Esophagus muscularis mucosa (tissue), 3 donors: ENCODE results near the gene NR5A2.

Source experiments
- POLR2AphosphoS5 ChIP-seq, 2 donors: sonication (generic); formaldehyde crosslinking; IDR thresholded peaks; one replicate each; pipeline ENCODE4 v1.6.1; 2017; ENCODE audit warnings: antibody characterized with exemption in 2 of 2
- TF ChIP-seq, protein P1 (sequence below), 3 experiments: fragments of 200-600 bp in 2 of 3; fragments of 450-650 bp in 1 of 3; sonication (generic) in 2 of 3; IDR thresholded peaks; one replicate each; pipeline ENCODE4 v1.5.1; 2017 to 2019; ENCODE audit warnings: antibody characterized with exemption in 3 of 3, mild to moderate bottlenecking in 2 of 3, moderate library complexity in 1 of 3

DNA sequence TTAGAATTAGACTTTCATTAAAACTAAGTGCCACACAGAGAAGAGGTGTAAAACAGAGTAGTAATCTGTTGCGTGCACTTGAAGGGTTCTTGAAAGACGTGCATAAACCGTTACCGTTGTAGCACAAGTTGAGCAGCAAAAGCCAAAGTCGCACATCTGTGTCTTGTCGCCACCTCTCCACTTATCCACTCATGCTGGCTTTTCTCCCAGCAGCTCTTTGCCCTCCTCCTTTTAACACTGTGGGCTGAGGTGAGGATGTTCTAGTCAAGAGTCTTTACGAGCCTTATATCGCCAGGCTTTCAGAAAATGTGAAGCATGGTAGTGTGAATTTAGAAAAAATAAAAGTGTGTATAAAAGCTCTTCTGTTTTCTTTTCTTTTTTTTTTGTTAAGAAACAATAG is 48.0 kb downstream of the NR5A2 start:
- TF ChIP-seq, protein P1, sequence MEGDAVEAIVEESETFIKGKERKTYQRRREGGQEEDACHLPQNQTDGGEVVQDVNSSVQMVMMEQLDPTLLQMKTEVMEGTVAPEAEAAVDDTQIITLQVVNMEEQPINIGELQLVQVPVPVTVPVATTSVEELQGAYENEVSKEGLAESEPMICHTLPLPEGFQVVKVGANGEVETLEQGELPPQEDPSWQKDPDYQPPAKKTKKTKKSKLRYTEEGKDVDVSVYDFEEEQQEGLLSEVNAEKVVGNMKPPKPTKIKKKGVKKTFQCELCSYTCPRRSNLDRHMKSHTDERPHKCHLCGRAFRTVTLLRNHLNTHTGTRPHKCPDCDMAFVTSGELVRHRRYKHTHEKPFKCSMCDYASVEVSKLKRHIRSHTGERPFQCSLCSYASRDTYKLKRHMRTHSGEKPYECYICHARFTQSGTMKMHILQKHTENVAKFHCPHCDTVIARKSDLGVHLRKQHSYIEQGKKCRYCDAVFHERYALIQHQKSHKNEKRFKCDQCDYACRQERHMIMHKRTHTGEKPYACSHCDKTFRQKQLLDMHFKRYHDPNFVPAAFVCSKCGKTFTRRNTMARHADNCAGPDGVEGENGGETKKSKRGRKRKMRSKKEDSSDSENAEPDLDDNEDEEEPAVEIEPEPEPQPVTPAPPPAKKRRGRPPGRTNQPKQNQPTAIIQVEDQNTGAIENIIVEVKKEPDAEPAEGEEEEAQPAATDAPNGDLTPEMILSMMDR (IDR thresholded peaks at IDR 0.05) = no peak
- TF ChIP-seq POLR2AphosphoS5 (IDR thresholded peaks at IDR 0.05) = no peak
